Bronchial epithelial cell (primary cell): ENCODE data around the gene DAZAP1. TPM values are rescaled to one million over a fixed set of nuclear protein-coding genes. Genes with fewer than 3 reads are reported as not detected.

Experiments
- DNase-seq: peaks from one replicate; pipeline ENCODE4 v3.0.0-alpha.2; 2010; ENCODE audit warnings: low read depth
- FAIRE-seq: peaks from 2 replicates; lab custom pipeline; 2011; peaks lifted over from hg19 to GRCh38; lab: Jason Lieb, UNC
- H3K27me3 ChIP-seq: 2 replicates; pipeline ENCODE4 v1.5.1; 2011; ENCODE audit warnings: low read length; ENCODE audit not compliant: control insufficient read depth, insufficient read depth
- H3K36me3 ChIP-seq: 2 replicates; pipeline ENCODE4 v1.5.1; 2011; ENCODE audit warnings: low read length; ENCODE audit not compliant: control insufficient read depth, insufficient read depth
- H3K4me3 ChIP-seq: 2 replicates; pipeline ENCODE4 v1.5.1; 2011; ENCODE audit warnings: mild to moderate bottlenecking, low read depth, low read length, control low read depth
- CTCF ChIP-seq: IDR thresholded peaks from 2 replicates; pipeline ENCODE4 v1.5.1; 2011; ENCODE audit warnings: mild to moderate bottlenecking, moderate library complexity, low read length, control low read depth, inconsistent platforms; ENCODE audit not compliant: insufficient read depth, severe bottlenecking
- total RNA-seq: library from RNA; depleted of rRNA; stranded (reverse); fragments of >200 nt; gene quantifications from 2 replicates; pipeline ENCODE4 v1.2.1, GENCODE V29; 2014

DAZAP1 gene
- total RNA-seq, 1 donor from 2014 or later, result 115 TPM

- H3K27me3 ChIP-seq, result no peaks in the 10 kb centered on the region
- no peaks in the 10 kb centered on the region for H3K36me3 ChIP-seq
- FAIRE-seq (no peak), DNase-seq (no peak)
- TF ChIP-seq CTCF, result no peak
- H3K4me3 ChIP-seq, result no peak overlapping the region
These were observed 75.2 kb downstream of the DAZAP1 start for GRCh38 chr19:1482361-1483130.

- no peak for TF ChIP-seq CTCF
- Histone ChIP-seq H3K36me3 (no peaks in the 10 kb centered on the region), H3K4me3 (no peak overlapping the region), H3K27me3 (no peaks in the 10 kb centered on the region)
- FAIRE-seq (no peak), DNase-seq (no peak)
These were observed 76.0 kb downstream of the DAZAP1 start for GRCh38 chr19:1483131-1483978.

GRCh38 chr19:1483979-1484428, 76.6 kb downstream of the DAZAP1 start:
- no peak for DNase-seq
- H3K27me3 ChIP-seq, result no peaks in the 10 kb centered on the region
- H3K4me3 ChIP-seq, result no peak overlapping the region
- no peaks in the 10 kb centered on the region for H3K36me3 ChIP-seq
- TF ChIP-seq CTCF, result no peak
- no peak for FAIRE-seq

Other genes starting within 250 kb of the DAZAP1 start
- gene SBNO2, start 233.3 kb upstream of the DAZAP1 start, total RNA-seq, result 16.8 and 22.8 TPM in 2 replicates
- gene STK11, start 201.8 kb upstream of the DAZAP1 start, total RNA-seq, result 110 and 117 TPM in 2 replicates
- 1.2 and 2.9 TPM in 2 replicates for gene CBARP, start 169.6 kb upstream of the DAZAP1 start, total RNA-seq
- 8.7 and 14.8 TPM in 2 replicates for gene ATP5F1D, start 165.8 kb upstream of the DAZAP1 start, total RNA-seq
- 15.8 and 31.1 TPM in 2 replicates for gene MIDN, start 159.0 kb upstream of the DAZAP1 start, total RNA-seq
- gene CIRBP, start 138.3 kb upstream of the DAZAP1 start, total RNA-seq, result 317 and 370 TPM in 2 replicates
- 20.8 and 27.1 TPM in 2 replicates for gene FAM174C, start 132.1 kb upstream of the DAZAP1 start, total RNA-seq
- gene EFNA2, start 121.7 kb upstream of the DAZAP1 start, total RNA-seq, result not detected in 2 replicates
- 101 and 109 TPM in 2 replicates for gene NDUFS7, start 23.7 kb upstream of the DAZAP1 start, total RNA-seq
- 6.8 and 9.7 TPM in 2 replicates for gene GAMT, start 6.0 kb upstream of the DAZAP1 start, total RNA-seq
- gene RPS15, start 30.8 kb downstream of the DAZAP1 start, total RNA-seq, result 380 and 966 TPM in 2 replicates
- gene APC2, start 42.5 kb downstream of the DAZAP1 start, total RNA-seq, result under 0.01 TPM in 2 replicates
- 24.7 and 33.3 TPM in 2 replicates for gene C19orf25, start 71.6 kb downstream of the DAZAP1 start, total RNA-seq
- 0.53 and 1.7 TPM in 2 replicates for gene PCSK4, start 82.8 kb downstream of the DAZAP1 start, total RNA-seq
- 2.1 and 3.6 TPM in 2 replicates for gene REEP6, start 83.6 kb downstream of the DAZAP1 start, total RNA-seq
- gene ADAMTSL5, start 105.4 kb downstream of the DAZAP1 start, total RNA-seq, result 1.8 and 3.6 TPM in 2 replicates
- not detected in 2 replicates for gene PLK5, start 116.5 kb downstream of the DAZAP1 start, total RNA-seq
- gene MEX3D, start 160.7 kb downstream of the DAZAP1 start, total RNA-seq, result 34.2 and 43.4 TPM in 2 replicates
- gene MBD3, start 185.3 kb downstream of the DAZAP1 start, total RNA-seq, result 64.3 and 75.3 TPM in 2 replicates
- gene UQCR11, start 197.9 kb downstream of the DAZAP1 start, total RNA-seq, result 43.4 and 113 TPM in 2 replicates
- gene TCF3, start 245.0 kb downstream of the DAZAP1 start, total RNA-seq, result 68.2 and 84.5 TPM in 2 replicates